OCI-LY3 (cell line): Measurements from ENCODE around the gene OGA.

ENCODE experiments used
- H2AFZ ChIP-seq: fragments of 200-600, 300-600 bp; shearing (Covaris generic); 2 replicates; pipeline ENCODE4 v1.6.0; 2014; ENCODE audit warnings: antibody characterized with exemption, low read depth, low read length
- H3K27ac ChIP-seq: fragments of 200-600, 300-600 bp; sonication (generic); 2 replicates; pipeline ENCODE4 v1.5.1; 2014; ENCODE audit warnings: mild to moderate bottlenecking, low read length, moderate library complexity, mixed read lengths
- H3K27me3 ChIP-seq: fragments of 200-600, 300-600 bp; sonication (generic); 2 replicates; pipeline ENCODE4 v1.6.1; 2014; ENCODE audit warnings: low read depth, low read length, mixed read lengths
- H3K36me3 ChIP-seq: fragments of 200-600, 300-600 bp; sonication (generic); replicated peaks from 2 replicates; pipeline ENCODE3; 2014; ENCODE audit warnings: low read depth, low read length, mixed read lengths
- H3K4me1 ChIP-seq: fragments of 300-600, 200-600 bp; sonication (generic); 2 replicates; pipeline ENCODE4 v1.6.1; 2014; ENCODE audit warnings: low read length, mixed read lengths
- H3K4me2 ChIP-seq: fragments of 200-600, 300-600 bp; sonication (generic); 2 replicates; pipeline ENCODE4 v1.6.1; 2014; ENCODE audit warnings: low read length, mixed read lengths
- H3K4me3 ChIP-seq: fragments of 300-600, 200-600 bp; sonication (generic); 2 replicates; pipeline ENCODE4 v1.5.1; 2014; ENCODE audit warnings: antibody characterized with exemption, mild to moderate bottlenecking, low read length, moderate library complexity
- H3K79me2 ChIP-seq: fragments of 300-600, 200-600 bp; shearing (Covaris generic); 2 replicates; pipeline ENCODE4 v1.6.1; 2014; ENCODE audit warnings: mild to moderate bottlenecking, low read length, mixed read lengths
- H3K9ac ChIP-seq: fragments of 300-600, 200-600 bp; shearing (Covaris generic); 2 replicates; pipeline ENCODE4 v1.6.0; 2014; ENCODE audit warnings: mild to moderate bottlenecking, low read length, moderate library complexity
- H3K9me3 ChIP-seq: fragments of 200-600, 300-600 bp; shearing (Covaris generic); 2 replicates; pipeline ENCODE4 v1.6.1; 2014; ENCODE audit warnings: low read length, mixed read lengths; ENCODE audit not compliant: insufficient read depth
- H4K20me1 ChIP-seq: fragments of 200-600, 300-600 bp; sonication (generic); 2 replicates; pipeline ENCODE4 v1.6.1; 2016; ENCODE audit warnings: low read length, mixed read lengths; ENCODE audit not compliant: insufficient read depth
- EZH2phosphoT487 ChIP-seq: fragments of 200-600 bp; shearing (Covaris generic); IDR thresholded peaks from 2 replicates; pipeline ENCODE4 v1.6.1; 2018; ENCODE audit warnings: antibody characterized with exemption, mixed run types, low read depth
- TF ChIP-seq, protein P1 (sequence below): fragments of 200-600, 300-600 bp; sonication (generic); IDR thresholded peaks from 2 replicates; pipeline ENCODE4 v1.5.1; 2014; ENCODE audit warnings: antibody characterized with exemption, low read length, low read depth

The OGA gene

GRCh38 chr10:101775273-101776160 is 42.7 kb downstream of the OGA start, which contains the start of gene FGF8:
TSS of gene FGF8 (minus strand) at chr10:101776114. CDS start at chr10:101775900, 214 bp downstream.
- no peak within 1 kb of the TSS for H3K4me3 ChIP-seq
- H3K79me2 ChIP-seq = no peaks in the 10 kb centered on the region
- no peaks in the 10 kb centered on the region for H4K20me1 ChIP-seq
- TF ChIP-seq EZH2phosphoT487 = no peak
- TF ChIP-seq, protein P1, sequence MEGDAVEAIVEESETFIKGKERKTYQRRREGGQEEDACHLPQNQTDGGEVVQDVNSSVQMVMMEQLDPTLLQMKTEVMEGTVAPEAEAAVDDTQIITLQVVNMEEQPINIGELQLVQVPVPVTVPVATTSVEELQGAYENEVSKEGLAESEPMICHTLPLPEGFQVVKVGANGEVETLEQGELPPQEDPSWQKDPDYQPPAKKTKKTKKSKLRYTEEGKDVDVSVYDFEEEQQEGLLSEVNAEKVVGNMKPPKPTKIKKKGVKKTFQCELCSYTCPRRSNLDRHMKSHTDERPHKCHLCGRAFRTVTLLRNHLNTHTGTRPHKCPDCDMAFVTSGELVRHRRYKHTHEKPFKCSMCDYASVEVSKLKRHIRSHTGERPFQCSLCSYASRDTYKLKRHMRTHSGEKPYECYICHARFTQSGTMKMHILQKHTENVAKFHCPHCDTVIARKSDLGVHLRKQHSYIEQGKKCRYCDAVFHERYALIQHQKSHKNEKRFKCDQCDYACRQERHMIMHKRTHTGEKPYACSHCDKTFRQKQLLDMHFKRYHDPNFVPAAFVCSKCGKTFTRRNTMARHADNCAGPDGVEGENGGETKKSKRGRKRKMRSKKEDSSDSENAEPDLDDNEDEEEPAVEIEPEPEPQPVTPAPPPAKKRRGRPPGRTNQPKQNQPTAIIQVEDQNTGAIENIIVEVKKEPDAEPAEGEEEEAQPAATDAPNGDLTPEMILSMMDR = no peak
- peaks cover 22% of the 10 kb centered on the region for H3K4me1 ChIP-seq
- H2AFZ ChIP-seq = no peak within 1 kb of the TSS
- no peaks in the 10 kb centered on the region for H3K36me3 ChIP-seq
- H3K9me3 ChIP-seq = no peaks in the 10 kb centered on the region
- no peak within 1 kb of the TSS for H3K9ac ChIP-seq
- no peak within 1 kb of the TSS for H3K4me2 ChIP-seq
- H3K27ac ChIP-seq = no peak within 1 kb of the TSS
- no peaks in the 10 kb centered on the region for H3K27me3 ChIP-seq

- H3K9me3 ChIP-seq = no peaks in the 10 kb centered on the region
- no peak overlapping the region for H2AFZ ChIP-seq
- H3K4me2 ChIP-seq = no peak overlapping the region
- no peaks in the 10 kb centered on the region for H3K27me3 ChIP-seq
- TF ChIP-seq, protein P1 = no peak
- TF ChIP-seq EZH2phosphoT487 = no peak
- no peak overlapping the region for H3K9ac ChIP-seq
- peaks cover 15% of the 10 kb centered on the region for H3K4me1 ChIP-seq
- no peaks in the 10 kb centered on the region for H4K20me1 ChIP-seq
- H3K36me3 ChIP-seq = no peaks in the 10 kb centered on the region
- H3K4me3 ChIP-seq = no peak overlapping the region
- H3K27ac ChIP-seq = no peak overlapping the region
- H3K79me2 ChIP-seq = no peaks in the 10 kb centered on the region
Measured at GRCh38 chr10:101774589-101775272, 43.5 kb downstream of the OGA start.

DNA sequence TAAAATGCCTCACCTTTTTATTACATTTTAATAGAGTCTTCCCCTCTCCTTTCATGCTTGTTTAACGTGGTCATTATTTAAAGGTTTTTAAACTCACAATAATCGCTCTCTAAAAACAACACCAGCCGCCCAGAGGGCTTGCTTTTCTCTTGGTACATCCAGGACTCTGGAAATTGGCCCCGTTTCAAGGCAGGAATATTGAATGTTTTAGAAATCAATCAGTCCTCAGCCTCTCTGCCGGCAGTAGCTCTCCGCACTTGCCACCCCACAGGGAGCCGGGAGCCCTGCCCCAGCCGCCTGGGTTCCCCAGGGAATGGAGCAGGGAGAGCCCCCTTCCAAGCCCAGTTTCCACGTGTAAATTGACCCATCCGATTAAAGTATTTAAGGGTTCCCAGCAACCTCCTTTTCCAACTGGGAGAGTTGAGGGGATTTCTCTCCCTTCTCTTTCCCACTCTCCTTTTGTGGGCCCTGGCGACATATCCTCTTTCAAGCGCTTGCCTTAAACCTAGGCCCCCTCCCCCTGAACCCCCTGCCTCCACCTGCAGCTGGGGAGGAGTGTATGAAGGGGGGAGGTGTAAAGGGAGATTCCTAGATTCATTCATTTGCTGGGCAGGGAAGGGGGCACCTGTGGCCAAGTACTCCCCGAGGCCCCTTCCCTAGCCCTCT is 44.2 kb downstream of the OGA start:
- no peaks in the 10 kb centered on the region for H3K36me3 ChIP-seq
- H3K4me3 ChIP-seq = no peak overlapping the region
- no peak overlapping the region for H3K9ac ChIP-seq
- no peak overlapping the region for H3K27ac ChIP-seq
- H4K20me1 ChIP-seq = no peaks in the 10 kb centered on the region
- H3K4me2 ChIP-seq = no peak overlapping the region
- H3K79me2 ChIP-seq = no peaks in the 10 kb centered on the region
- TF ChIP-seq, protein P1 = no peak
- no peak for TF ChIP-seq EZH2phosphoT487
- no peaks in the 10 kb centered on the region for H3K9me3 ChIP-seq
- H2AFZ ChIP-seq = no peak overlapping the region
- peaks cover 9% of the 10 kb centered on the region for H3K4me1 ChIP-seq
- no peaks in the 10 kb centered on the region for H3K27me3 ChIP-seq
